Measurements from ENCODE around the gene ACSM5.
"Not testable (repeated sequence)": the region's sequence is repeated elsewhere in the genome, so short reads cannot be mapped to it uniquely, and the experiment has no call there.

The ACSM5 gene

GRCh38 chr16:20460313-20460712 is 51.0 kb downstream of the ACSM5 start:
- H3K27ac Mint-ChIP-seq, H3K27me3 Mint-ChIP-seq, H3K4me1 Mint-ChIP-seq, ATAC-seq, H3K36me3 Mint-ChIP-seq, H3K4me3 Mint-ChIP-seq: not testable (repeated sequence)
- H3K9me3 Mint-ChIP-seq, result peaks cover 13% of the 10 kb centered on the region

- peaks cover 12% of the 10 kb centered on the region for H3K9me3 Mint-ChIP-seq
- peaks cover 15% of the 10 kb centered on the region for H3K27me3 Mint-ChIP-seq
- not testable (repeated sequence) for H3K27ac Mint-ChIP-seq, H3K4me3 Mint-ChIP-seq, H3K36me3 Mint-ChIP-seq, H3K4me1 Mint-ChIP-seq, ATAC-seq
These were observed 59.6 kb downstream of the ACSM5 start for GRCh38 chr16:20468954-20469353.

GRCh38 chr16:20469930-20470329 is 60.6 kb downstream of the ACSM5 start:
- H3K27me3 Mint-ChIP-seq, result peaks cover 19% of the 10 kb centered on the region
- ATAC-seq, H3K9me3 Mint-ChIP-seq, H3K27ac Mint-ChIP-seq, H3K4me3 Mint-ChIP-seq, H3K36me3 Mint-ChIP-seq, H3K4me1 Mint-ChIP-seq: not testable (repeated sequence)

DNA sequence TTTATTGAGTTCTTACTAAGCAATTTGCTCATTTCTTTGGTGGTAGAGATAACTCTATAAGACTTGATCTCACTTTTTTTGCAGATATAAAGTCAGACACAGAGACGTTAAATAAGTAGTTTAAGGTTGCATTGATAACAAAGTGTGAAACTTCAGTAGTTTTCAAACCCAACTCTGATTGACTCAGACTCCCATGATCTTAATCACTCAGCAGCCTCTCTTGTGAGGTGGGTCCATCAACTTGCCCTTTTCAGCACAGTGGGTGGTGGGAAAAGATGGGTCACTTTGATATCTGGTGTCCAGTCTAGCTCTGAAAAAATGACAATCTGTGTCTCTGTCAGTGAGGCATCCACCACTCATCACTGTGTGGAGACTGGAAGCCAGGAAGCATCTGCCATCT is 61.4 kb downstream of the ACSM5 start:
- H3K36me3 Mint-ChIP-seq, H3K4me1 Mint-ChIP-seq, H3K4me3 Mint-ChIP-seq, ATAC-seq, H3K27ac Mint-ChIP-seq, H3K9me3 Mint-ChIP-seq: not testable (repeated sequence)
- H3K27me3 Mint-ChIP-seq, result peaks cover 19% of the 10 kb centered on the region

DNA sequence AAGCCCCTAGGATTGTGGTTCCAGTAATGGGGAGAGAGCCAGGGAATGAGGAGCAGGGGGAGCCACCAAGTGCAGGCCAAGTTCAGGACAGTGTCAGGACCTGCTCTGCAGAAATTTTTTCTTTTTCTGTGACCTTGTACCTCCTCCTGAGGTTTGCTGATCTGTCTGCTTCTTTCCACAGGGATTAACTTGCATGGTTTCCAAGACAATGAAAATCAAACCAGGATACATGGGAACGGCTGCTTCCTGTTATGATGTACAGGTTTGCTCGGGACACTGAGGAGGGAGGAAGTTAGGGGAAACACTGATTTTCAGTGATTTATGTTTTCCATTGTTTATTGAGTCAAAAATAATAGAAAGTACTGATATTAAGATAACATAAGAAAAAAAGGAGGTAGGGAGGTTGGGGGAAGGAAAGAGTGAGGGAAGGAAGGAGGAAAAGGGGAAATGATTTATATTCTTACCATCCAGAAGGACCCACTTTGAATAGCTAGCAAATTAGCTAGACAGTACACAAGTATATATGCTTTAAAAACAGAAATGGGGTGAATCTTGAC is 67.9 kb downstream of the ACSM5 start:
- ATAC-seq, H3K27ac Mint-ChIP-seq, H3K4me3 Mint-ChIP-seq, H3K36me3 Mint-ChIP-seq, H3K9me3 Mint-ChIP-seq, H3K4me1 Mint-ChIP-seq: not testable (repeated sequence)
- H3K27me3 Mint-ChIP-seq, result peaks cover 17% of the 10 kb centered on the region

DNA sequence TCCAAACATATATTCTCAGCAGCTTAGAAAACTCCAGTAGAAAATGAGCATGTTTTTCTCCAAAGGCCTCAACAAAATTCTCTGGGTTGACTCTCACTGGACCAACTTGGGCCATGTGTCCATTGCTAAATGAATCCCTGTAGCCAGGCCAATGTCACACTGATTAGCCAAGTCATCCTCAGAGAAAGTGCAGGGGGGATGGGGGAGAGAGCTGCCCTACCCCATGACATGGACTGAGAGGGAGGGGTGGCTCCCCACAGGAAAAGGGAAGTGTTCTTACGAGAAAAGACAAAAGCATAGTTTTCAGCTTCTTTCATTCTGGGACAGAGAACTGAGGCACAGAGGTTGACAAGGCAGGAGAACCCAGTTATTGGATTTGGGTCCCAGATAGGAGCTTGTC is 74.7 kb downstream of the ACSM5 start:
- not testable (repeated sequence) for H3K27me3 Mint-ChIP-seq, H3K9me3 Mint-ChIP-seq, H3K27ac Mint-ChIP-seq, ATAC-seq, H3K4me3 Mint-ChIP-seq, H3K36me3 Mint-ChIP-seq, H3K4me1 Mint-ChIP-seq

- peaks cover 9% of the 10 kb centered on the region for H3K27me3 Mint-ChIP-seq
- no peaks in the 10 kb centered on the region for H3K36me3 Mint-ChIP-seq
- no peaks in the 10 kb centered on the region for H3K9me3 Mint-ChIP-seq
- no peak for ATAC-seq
- no peak overlapping the region for H3K4me3 Mint-ChIP-seq
- H3K27ac Mint-ChIP-seq, result no peak overlapping the region
- H3K4me1 Mint-ChIP-seq, result no peaks in the 10 kb centered on the region
These were observed 75.4 kb downstream of the ACSM5 start for GRCh38 chr16:20484726-20485125.

DNA sequence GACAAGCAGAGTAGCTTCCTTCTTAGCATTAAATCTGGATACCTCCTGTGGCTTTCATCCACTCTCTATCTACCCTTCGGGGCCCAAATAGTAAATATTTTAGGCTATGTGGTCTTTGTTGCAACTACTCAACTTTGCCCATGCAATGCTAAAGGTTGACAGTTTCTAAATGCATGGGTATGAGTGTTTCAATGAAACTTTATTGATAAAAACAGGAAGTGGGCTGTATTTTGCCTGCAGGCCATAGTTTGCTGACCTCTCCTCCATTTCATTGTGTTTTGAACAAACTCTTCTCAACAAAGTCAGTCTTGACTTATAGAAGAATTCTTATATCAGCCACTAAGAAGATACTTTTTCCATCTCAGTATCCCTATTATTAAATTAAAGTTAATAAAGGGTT is 76.1 kb downstream of the ACSM5 start:
- H3K4me3 Mint-ChIP-seq, result no peak overlapping the region
- no peaks in the 10 kb centered on the region for H3K9me3 Mint-ChIP-seq
- no peaks in the 10 kb centered on the region for H3K4me1 Mint-ChIP-seq
- ATAC-seq, result no peak
- H3K36me3 Mint-ChIP-seq, result no peaks in the 10 kb centered on the region
- H3K27me3 Mint-ChIP-seq, result peaks cover 9% of the 10 kb centered on the region
- H3K27ac Mint-ChIP-seq, result no peak overlapping the region
